Stomach (tissue), 9 donors: Measurements from ENCODE around the gene BACH1. TPM values are rescaled to one million over a fixed set of nuclear protein-coding genes. Genes with fewer than 3 reads are reported as not detected.

Source experiments
- DNase-seq, 2 donors: peaks; one replicate each; pipeline versions ENCODE4 v3.0.0 to v3.0.0-alpha.2; 2013 to 2019
- H3K27ac ChIP-seq, 5 donors: fragments of 200-600 bp in 4 of 5; sonication (generic) in 4 of 5; one replicate each; pipeline ENCODE4 v1.5.1; 2013 to 2019; ENCODE audit warnings: mild to moderate bottlenecking in 1 of 5, moderate library complexity in 1 of 5
- H3K27me3 ChIP-seq, 3 donors: fragments of 200-600 bp; sonication (generic); one replicate each; pipeline ENCODE4 v1.5.1; 2017 to 2019; ENCODE audit warnings: mixed run types in 1 of 3
- H3K36me3 ChIP-seq, 4 donors: fragments of 200-600 bp; sonication (generic); 1 replicate in 3 of 4; 2 replicates in 1 of 4; pipeline ENCODE4 v1.5.1; 2016 to 2019
- H3K4me1 ChIP-seq, 4 donors: fragments of 200-600 bp; sonication (generic); one replicate each; pipeline ENCODE4 v1.5.1; 2016 to 2019
- H3K4me3 ChIP-seq, 4 donors: fragments of 200-600 bp; sonication (generic) in 3 of 4; one replicate each; pipeline ENCODE4 v1.5.1; 2016 to 2019; ENCODE audit warnings: mild to moderate bottlenecking in 1 of 4
- H3K9me3 ChIP-seq, 4 donors: fragments of 200-600 bp; sonication (generic); one replicate each; pipeline ENCODE4 v1.5.1; 2016 to 2019
- EP300 ChIP-seq: sonication (generic); formaldehyde crosslinking; IDR thresholded peaks from one replicate; pipeline ENCODE4 v1.6.1; 2017; ENCODE audit warnings: antibody characterized with exemption
- POLR2A ChIP-seq, 4 donors: fragments of 450-650 bp; IDR thresholded peaks; one replicate each; pipeline ENCODE4 v1.6.1; 2016; ENCODE audit warnings: antibody characterized with exemption in 4 of 4, control low read depth in 2 of 4, mild to moderate bottlenecking in 1 of 4, moderate library complexity in 1 of 4
- POLR2AphosphoS5 ChIP-seq, 3 donors: sonication (generic); formaldehyde crosslinking; IDR thresholded peaks; one replicate each; pipeline ENCODE4 v1.6.1; 2016; ENCODE audit warnings: antibody characterized with exemption in 3 of 3
- WGBS, 5 donors: extraction: QIAGEN DNeasy Blood & Tissue Kit in 3 of 5; methylation state at CpG; one replicate each; pipeline versions ENCODE4 v1.1.5 to v1.1.7; 2013 to 2018; 5-methylcytosine and 5-hydroxymethylcytosine counted together
- intact Hi-C: fragments of 100-400 bp; cut with DNase I; formaldehyde crosslinking; loops from one replicate; pipeline ENCODE4 v1.15.1; 2023; ENCODE audit warnings: low total_unique reads
- polyA plus RNA-seq, 3 donors: library from polyadenylated mRNA; stranded (reverse); fragments of 200-250 nt; gene quantifications; one replicate each; pipeline ENCODE4 v1.2.3, GENCODE V29; 2013
- total RNA-seq, 5 donors: library from RNA; depleted of rRNA; stranded (reverse); fragments of >200 nt; gene quantifications; one replicate each; pipeline versions ENCODE4 v1.1.0 to v1.2.3, GENCODE V29; 2014 to 2016
- TF ChIP-seq, protein P1 (sequence below), 7 experiments: fragments of 450-650 bp in 4 of 7; fragments of 200-600 bp in 3 of 7; sonication (generic) in 3 of 7; IDR thresholded peaks; one replicate each; pipeline ENCODE4 v1.5.1; 2016 to 2019; ENCODE audit warnings: antibody characterized with exemption in 7 of 7, control low read depth in 2 of 7, mild to moderate bottlenecking in 1 of 7
- donor health status: healthy with polysubstance abuse.
- donor health status: Bipolar disorder and iron deficiency.
- donor health status: healthy.

BACH1 gene
- total and polyA plus RNA-seq, 8 donors, result 4.2 to 107 (median 24.2) TPM

DNA sequence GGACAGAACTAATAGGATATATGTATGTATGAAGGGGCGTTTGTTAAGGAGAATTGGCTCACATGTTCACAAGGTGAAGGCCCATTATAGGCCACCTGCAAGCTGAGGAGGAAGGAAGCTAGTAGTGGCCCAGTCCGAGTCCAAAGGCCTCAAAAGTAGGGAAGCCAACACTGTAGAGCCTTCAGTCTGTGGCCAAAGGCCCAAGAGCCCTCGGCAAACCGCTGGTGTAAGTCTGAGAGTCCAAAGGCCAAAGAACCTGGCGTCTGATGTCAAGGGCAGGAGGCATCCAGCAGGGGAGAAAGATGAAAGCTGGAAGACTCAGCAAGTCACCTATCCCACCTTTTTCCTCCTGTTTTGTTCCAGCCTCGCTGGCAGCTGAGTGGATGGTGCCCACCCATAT is 24.5 kb downstream of the BACH1 start:
- TF ChIP-seq, protein P1, sequence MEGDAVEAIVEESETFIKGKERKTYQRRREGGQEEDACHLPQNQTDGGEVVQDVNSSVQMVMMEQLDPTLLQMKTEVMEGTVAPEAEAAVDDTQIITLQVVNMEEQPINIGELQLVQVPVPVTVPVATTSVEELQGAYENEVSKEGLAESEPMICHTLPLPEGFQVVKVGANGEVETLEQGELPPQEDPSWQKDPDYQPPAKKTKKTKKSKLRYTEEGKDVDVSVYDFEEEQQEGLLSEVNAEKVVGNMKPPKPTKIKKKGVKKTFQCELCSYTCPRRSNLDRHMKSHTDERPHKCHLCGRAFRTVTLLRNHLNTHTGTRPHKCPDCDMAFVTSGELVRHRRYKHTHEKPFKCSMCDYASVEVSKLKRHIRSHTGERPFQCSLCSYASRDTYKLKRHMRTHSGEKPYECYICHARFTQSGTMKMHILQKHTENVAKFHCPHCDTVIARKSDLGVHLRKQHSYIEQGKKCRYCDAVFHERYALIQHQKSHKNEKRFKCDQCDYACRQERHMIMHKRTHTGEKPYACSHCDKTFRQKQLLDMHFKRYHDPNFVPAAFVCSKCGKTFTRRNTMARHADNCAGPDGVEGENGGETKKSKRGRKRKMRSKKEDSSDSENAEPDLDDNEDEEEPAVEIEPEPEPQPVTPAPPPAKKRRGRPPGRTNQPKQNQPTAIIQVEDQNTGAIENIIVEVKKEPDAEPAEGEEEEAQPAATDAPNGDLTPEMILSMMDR (IDR thresholded peaks at IDR 0.05), result no peak
- TF ChIP-seq POLR2A (IDR thresholded peaks at IDR 0.05), result no peak
- no peak for TF ChIP-seq EP300
- TF ChIP-seq POLR2AphosphoS5 (IDR thresholded peaks at IDR 0.05), result no peak
- H3K27ac ChIP-seq, result no peak overlapping the region
- H3K27me3 ChIP-seq, result no peaks in the 10 kb centered on the region
- peaks cover 0 to 34% (median 17%) of the 10 kb centered on the region in 4 donors for H3K4me1 ChIP-seq
- DNase-seq, result no peak
- H3K36me3 ChIP-seq, result peaks cover 6 to 48% (median 41%) of the 10 kb centered on the region in 4 donors
- intact Hi-C loops, result no loop called here
- H3K9me3 ChIP-seq, result no peaks in the 10 kb centered on the region
- H3K4me3 ChIP-seq, result no peak overlapping the region
- WGBS, 5 donors, result 86 to 95% (median 91%) methylated on average over 6 of the region's 6 CpGs

DNA sequence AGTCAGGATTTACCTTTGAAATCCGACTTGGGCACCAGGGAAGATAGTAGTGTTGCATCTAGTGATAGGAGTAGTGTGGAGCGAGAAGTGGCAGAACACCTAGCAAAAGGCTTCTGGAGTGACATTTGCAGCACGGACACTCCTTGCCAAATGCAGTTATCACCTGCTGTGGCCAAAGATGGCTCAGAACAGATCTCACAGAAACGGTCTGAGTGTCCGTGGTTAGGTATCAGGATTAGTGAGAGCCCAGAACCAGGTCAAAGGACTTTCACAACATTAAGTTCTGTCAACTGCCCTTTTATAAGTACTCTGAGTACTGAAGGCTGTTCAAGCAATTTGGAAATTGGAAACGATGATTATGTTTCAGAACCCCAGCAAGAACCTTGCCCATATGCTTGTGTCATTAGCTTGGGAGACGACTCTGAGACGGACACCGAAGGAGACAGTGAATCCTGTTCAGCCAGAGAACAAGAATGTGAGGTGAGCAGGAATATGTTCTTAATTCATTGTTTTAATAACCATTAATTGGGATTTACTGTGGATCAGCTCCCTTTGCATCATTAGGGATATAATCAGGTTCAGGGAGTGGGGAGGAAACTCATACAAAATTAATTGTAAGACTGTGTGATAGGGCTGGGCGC is 28.3 kb downstream of the BACH1 start:
- peaks cover 0 to 13% (median 3%) of the 10 kb centered on the region in 4 donors for H3K4me1 ChIP-seq
- intact Hi-C loops, result no loop called here
- 92 to 94% (median 93%) methylated on average over 10 of the region's 10 CpGs for WGBS, 5 donors

GRCh38 chr21:29329406-29329805 is 30.7 kb downstream of the BACH1 start:
- Histone ChIP-seq H3K4me1 (peaks cover 0 to 22% (median 10%) of the 10 kb centered on the region in 4 donors), H3K27ac (no peak overlapping the region), H3K9me3 (no peaks in the 10 kb centered on the region), H3K4me3 (no peak overlapping the region), H3K36me3 (peaks cover 11 to 65% (median 53%) of the 10 kb centered on the region in 4 donors), H3K27me3 (no peaks in the 10 kb centered on the region)
- intact Hi-C loops, result no loop called here
- TF ChIP-seq, protein P1 (IDR thresholded peaks at IDR 0.05), result no peak
- no peak for DNase-seq
- 61 to 88% (median 83%) methylated on average over 5 of the region's 5 CpGs for WGBS, 5 donors

More for the DNA sequence above, 28.3 kb downstream of the BACH1 start:
- DNase-seq, result no peak
- Histone ChIP-seq H3K9me3 (no peaks in the 10 kb centered on the region), H3K27ac (no peak overlapping the region), H3K27me3 (no peaks in the 10 kb centered on the region), H3K36me3 (peaks cover 11 to 67% (median 56%) of the 10 kb centered on the region in 4 donors), H3K4me3 (no peak overlapping the region)
- TF ChIP-seq, protein P1 (IDR thresholded peaks at IDR 0.05), result no peak
- TF ChIP-seq POLR2AphosphoS5 (IDR thresholded peaks at IDR 0.05) (no peak), POLR2A (IDR thresholded peaks at IDR 0.05) (no peak), EP300 (no peak)

DNA sequence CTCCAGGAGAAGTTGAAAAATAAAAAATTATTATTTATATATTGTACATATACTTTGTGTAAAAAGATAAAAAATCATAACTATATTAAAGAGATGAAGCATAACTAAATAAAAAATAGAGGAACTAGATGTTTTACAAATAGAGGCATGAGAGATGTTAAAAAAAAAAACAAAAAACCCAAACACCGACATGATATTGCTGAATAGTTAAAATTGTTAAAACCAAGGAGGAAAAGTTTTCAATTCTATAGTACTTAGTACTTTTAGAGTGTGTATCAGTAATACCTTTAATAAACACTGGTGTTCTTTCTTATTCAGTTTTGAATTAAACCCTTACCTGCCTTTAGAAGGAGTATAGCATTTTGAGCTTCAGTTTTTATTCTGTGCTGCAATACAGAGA is 32.1 kb downstream of the BACH1 start:
- Histone ChIP-seq H3K4me3 (no peak overlapping the region), H3K36me3 (peaks cover 8 to 65% (median 53%) of the 10 kb centered on the region in 4 donors), H3K9me3 (no peaks in the 10 kb centered on the region), H3K27ac (no peak overlapping the region), H3K4me1 (peaks cover 0 to 22% (median 10%) of the 10 kb centered on the region in 4 donors), H3K27me3 (no peaks in the 10 kb centered on the region)
- TF ChIP-seq EP300 (no peak), POLR2A (IDR thresholded peaks at IDR 0.05) (no peak), POLR2AphosphoS5 (IDR thresholded peaks at IDR 0.05) (no peak)
- TF ChIP-seq, protein P1 (IDR thresholded peaks at IDR 0.05), result no peak
- DNase-seq, result no peak
- 82 to 98% (median 92%) methylated on average over 1 of the region's 1 CpG for WGBS, 5 donors
- intact Hi-C loops, result no loop called here
